ENCODE results near the gene ORM2.

ORM2 gene

DNA sequence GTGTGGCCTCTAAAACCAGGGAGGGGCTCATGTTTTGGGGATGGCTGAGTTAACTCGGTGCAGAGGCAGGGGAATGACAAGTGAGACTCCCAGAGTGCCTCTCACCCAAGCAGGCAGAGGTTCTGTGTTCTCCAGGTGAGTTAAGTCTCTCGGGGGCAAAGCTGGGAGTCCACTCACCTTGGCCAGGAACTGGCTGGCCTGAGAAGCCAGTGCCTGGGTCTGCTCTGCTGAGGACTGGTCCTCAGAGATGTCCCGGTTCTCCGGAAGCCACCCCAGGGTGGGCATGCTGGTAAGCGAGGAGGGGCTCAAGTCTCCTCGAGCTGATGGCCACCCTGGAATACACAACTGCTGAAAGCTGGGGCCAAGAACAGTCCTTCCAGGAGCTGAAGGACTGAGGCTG, 37.7 kb downstream of the ORM2 start:
- H3K4me3 ChIP-seq (ENCODE audit: low read depth, low read length), result no peak overlapping the region
- DNase-seq (ENCODE audit: low read depth), result no peak
- TF ChIP-seq, protein P1, sequence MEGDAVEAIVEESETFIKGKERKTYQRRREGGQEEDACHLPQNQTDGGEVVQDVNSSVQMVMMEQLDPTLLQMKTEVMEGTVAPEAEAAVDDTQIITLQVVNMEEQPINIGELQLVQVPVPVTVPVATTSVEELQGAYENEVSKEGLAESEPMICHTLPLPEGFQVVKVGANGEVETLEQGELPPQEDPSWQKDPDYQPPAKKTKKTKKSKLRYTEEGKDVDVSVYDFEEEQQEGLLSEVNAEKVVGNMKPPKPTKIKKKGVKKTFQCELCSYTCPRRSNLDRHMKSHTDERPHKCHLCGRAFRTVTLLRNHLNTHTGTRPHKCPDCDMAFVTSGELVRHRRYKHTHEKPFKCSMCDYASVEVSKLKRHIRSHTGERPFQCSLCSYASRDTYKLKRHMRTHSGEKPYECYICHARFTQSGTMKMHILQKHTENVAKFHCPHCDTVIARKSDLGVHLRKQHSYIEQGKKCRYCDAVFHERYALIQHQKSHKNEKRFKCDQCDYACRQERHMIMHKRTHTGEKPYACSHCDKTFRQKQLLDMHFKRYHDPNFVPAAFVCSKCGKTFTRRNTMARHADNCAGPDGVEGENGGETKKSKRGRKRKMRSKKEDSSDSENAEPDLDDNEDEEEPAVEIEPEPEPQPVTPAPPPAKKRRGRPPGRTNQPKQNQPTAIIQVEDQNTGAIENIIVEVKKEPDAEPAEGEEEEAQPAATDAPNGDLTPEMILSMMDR (IDR thresholded peaks at IDR 0.05; ENCODE audit: low read depth, low read length, missing control alignments), result no peak

- H3K4me3 ChIP-seq (ENCODE audit: low read depth, low read length), result no peak overlapping the region
- TF ChIP-seq, protein P1 (IDR thresholded peaks at IDR 0.05; ENCODE audit: low read depth, low read length, missing control alignments), result no peak
- DNase-seq (ENCODE audit: low read depth), result no peak
These were observed 38.3 kb downstream of the ORM2 start for GRCh38 chr9:114367772-114368569.

- TF ChIP-seq, protein P1 (IDR thresholded peaks at IDR 0.05; ENCODE audit: low read depth, low read length, missing control alignments), result no peak
- H3K4me3 ChIP-seq (ENCODE audit: low read depth, low read length), result no peak overlapping the region
- no peak for DNase-seq (ENCODE audit: low read depth)
These were observed 39.8 kb downstream of the ORM2 start for GRCh38 chr9:114369216-114370130.

- no peak overlapping the region for H3K4me3 ChIP-seq (ENCODE audit: low read depth, low read length)
- DNase-seq (ENCODE audit: low read depth), result no peak
- TF ChIP-seq, protein P1 (IDR thresholded peaks at IDR 0.05; ENCODE audit: low read depth, low read length, missing control alignments), result no peak
These were observed 40.7 kb downstream of the ORM2 start for GRCh38 chr9:114370251-114370967.

DNA sequence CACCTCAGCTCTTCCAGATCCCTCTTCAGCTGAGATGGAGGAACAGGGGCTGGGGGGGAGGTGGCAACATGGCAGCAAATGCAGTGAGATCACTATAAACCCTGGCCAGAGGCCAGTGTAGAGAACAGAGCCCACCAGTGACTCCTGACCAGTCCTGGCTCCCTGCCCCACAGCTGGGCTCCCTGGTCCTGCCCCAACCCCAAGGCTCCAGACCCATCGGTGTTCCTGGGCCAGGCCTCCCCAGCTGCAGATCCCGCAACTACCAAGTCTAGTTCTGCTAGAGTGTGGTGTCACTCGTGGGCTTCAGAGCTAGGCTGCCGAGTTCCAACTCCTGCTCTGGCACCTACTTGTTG, 41.3 kb downstream of the ORM2 start:
- TF ChIP-seq, protein P1 (IDR thresholded peaks at IDR 0.05; ENCODE audit: low read depth, low read length, missing control alignments), result no peak
- no peak for DNase-seq (ENCODE audit: low read depth)
- no peak overlapping the region for H3K4me3 ChIP-seq (ENCODE audit: low read depth, low read length)

DNA sequence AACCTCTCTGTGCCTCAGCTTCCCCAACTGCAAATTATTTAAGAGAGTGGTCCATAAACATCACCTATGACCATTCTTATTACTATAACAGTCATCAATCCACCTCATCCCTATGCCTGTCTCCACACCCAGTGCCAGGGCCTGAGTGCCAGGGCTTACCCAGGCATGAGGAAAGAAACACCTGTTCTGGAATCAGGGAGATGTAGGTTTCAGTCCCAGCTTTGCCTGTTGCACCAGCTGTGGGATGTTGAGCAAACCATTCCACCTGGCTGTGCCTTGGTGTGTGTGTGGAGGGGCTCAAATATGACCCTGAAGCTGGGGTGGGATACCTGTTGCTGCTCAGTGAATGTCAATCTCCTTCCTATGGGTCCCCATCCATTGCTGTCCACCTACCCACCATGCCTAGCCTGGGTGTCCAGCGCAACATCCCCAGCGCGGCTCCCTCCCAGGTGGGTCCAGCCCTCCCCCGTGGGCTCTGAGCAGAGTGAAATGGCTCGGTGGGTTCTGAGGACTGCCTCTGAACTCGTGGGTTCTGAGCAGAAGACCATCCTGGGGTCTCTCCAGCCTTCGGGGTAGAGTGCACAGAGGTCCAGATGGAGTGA, 41.8 kb downstream of the ORM2 start:
- no peak for DNase-seq (ENCODE audit: low read depth)
- no peak overlapping the region for H3K4me3 ChIP-seq (ENCODE audit: low read depth, low read length)
- TF ChIP-seq, protein P1 (IDR thresholded peaks at IDR 0.05; ENCODE audit: low read depth, low read length, missing control alignments), result no peak

Data from GM12864 (cell line).